Stimulated activated CD4-positive, alpha-beta T cell treated with anti-CD3 and anti-CD28 coated beads, Interleukin-2, amount 100 ng/mL, for 48 hours (primary cell): ENCODE results near the gene EDC4.
"Not testable (repeated sequence)": the region's sequence is repeated elsewhere in the genome, so short reads cannot be mapped to it uniquely, and the experiment has no call there.

Source experiments
- DNase-seq, 2 donors: peaks; one replicate each; pipeline ENCODE4 v3.0.0-alpha.2; 2020

The EDC4 gene

GRCh38 chr16:67880584-67880983, 7.7 kb downstream of the EDC4 start:
- DNase-seq: no peak

- no peak for DNase-seq
Measured at GRCh38 chr16:67881621-67882161, 8.8 kb downstream of the EDC4 start.

DNA sequence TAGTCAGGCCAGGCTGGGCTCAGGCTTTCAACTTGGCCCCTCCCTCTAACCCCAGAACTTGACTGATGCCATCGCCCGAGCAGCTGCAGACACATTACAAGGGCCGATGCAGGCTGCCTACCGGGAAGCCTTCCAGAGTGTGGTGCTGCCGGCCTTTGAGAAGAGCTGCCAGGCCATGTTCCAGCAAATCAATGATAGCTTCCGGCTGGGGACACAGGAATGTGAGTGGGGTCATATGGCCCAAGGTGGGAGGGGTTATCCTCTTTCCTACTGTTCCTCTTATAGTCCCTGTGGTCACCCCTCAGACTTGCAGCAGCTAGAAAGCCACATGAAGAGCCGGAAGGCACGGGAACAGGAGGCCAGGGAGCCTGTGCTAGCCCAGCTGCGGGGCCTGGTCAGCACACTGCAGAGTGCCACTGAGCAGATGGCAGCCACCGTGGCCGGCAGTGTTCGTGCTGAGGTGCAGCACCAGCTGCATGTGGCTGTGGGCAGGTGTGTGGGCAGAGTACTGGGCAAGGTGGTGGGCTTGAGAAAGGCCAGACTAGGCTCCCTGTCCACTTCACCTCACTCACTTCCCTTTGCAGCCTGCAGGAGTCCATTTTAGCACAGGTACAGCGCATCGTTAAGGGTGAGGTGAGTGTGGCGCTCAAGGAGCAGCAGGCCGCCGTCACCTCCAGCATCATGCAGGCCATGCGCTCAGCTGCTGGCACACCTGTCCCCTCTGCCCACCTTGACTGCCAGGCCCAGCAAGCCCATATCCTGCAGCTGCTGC, 9.7 kb downstream of the EDC4 start:
- DNase-seq: no peak

DNA sequence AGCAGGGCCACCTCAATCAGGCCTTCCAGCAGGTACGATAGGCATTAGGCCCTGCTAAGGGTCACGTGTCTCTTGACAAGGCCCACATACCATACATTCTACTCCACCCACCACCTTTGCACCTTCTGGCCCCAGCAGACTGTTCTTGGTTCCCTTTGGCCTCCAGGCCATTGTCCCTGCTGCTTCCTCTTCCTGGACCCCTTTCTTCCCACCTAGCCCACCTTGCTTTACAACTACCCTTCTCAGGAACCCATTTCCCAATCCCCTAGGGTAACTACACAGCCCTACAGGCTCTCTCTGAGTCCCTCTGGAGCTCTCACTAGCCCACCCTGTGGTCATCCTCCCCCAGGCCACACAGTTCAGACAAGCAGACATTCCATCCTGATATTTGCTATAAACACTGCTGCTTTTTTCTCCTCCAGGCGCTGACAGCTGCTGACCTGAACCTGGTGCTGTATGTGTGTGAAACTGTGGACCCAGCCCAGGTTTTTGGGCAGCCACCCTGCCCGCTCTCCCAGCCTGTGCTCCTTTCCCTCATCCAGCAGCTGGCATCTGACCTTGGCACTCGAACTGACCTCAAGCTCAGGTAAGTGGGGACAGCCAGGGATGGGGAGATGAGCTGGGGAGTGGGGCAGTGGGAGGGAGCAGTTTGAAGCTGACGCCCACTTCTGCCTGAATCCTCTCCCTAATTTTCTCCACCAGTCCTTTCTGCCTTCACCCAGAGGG, 10.5 kb downstream of the EDC4 start:
- DNase-seq: no peak

DNA sequence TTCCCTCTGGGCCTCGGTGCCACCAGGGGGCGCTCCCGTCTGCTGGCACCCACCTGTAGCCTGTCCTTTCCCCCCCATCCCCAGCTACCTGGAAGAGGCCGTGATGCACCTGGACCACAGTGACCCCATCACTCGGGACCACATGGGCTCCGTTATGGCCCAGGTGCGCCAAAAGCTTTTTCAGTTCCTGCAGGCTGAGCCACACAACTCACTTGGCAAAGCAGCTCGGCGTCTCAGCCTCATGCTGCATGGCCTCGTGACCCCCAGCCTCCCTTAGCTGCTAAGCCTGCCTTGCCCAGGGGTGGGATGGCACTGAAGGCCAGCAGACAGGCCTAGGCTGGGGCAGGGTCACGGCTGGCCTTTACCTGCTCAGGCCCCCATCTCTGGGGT, 11.0 kb downstream of the EDC4 start:
- DNase-seq: peak; percentile 65 to 75

GRCh38 chr16:67884684-67885083, 11.8 kb downstream of the EDC4 start, which contains the start of gene NRN1L:
NRN1L (plus strand) TSS chr16:67884885; CDS start chr16:67884904, 19 bp downstream.
- DNase-seq: no peak

GRCh38 chr16:67885545-67885944, 12.7 kb downstream of the EDC4 start:
- DNase-seq: no peak

DNA sequence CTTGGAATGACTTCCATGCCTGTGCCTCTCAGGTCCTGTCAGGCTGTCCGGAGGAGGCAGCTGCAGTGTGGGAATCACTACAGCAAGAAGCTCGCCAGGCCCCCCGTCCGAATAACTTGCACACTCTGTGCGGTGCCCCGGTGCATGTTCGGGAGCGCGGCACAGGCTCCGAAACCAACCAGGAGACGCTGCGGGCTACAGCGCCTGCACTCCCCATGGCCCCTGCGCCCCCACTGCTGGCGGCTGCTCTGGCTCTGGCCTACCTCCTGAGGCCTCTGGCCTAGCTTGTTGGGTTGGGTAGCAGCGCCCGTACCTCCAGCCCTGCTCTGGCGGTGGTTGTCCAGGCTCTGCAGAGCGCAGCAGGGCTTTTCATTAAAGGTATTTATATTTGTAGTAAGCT, 13.1 kb downstream of the EDC4 start:
- DNase-seq: no peak

GRCh38 chr16:67886387-67886786, 13.5 kb downstream of the EDC4 start:
- no peak for DNase-seq

GRCh38 chr16:67888331-67888730, 15.5 kb downstream of the EDC4 start:
- no peak for DNase-seq

DNA sequence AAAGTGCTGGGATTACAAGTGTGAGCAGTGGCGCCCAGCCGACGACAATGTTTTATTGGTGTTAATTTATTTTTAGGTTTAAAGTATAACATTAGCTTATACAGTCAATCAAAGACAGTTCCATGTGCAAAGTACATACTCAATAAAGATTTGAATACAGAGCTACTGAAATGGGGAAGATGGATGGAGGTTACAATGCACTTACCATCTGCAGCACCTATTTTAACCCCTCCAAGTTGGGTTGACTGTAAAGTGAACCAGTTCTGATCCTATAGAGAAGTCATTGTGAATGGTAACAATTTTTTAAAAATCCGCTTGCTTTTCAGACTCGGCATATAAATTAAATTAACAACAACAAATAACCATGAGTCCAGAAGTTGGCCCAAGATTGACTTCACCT, 19.5 kb downstream of the EDC4 start:
- DNase-seq: no peak

GRCh38 chr16:67892899-67893742, 20.3 kb downstream of the EDC4 start, which contains the start of gene PSKH1:
PSKH1 (plus strand) TSS chr16:67893254; CDS start chr16:67908750, 15,496 bp downstream.
- peak; percentile 91 to 95 for DNase-seq

DNA sequence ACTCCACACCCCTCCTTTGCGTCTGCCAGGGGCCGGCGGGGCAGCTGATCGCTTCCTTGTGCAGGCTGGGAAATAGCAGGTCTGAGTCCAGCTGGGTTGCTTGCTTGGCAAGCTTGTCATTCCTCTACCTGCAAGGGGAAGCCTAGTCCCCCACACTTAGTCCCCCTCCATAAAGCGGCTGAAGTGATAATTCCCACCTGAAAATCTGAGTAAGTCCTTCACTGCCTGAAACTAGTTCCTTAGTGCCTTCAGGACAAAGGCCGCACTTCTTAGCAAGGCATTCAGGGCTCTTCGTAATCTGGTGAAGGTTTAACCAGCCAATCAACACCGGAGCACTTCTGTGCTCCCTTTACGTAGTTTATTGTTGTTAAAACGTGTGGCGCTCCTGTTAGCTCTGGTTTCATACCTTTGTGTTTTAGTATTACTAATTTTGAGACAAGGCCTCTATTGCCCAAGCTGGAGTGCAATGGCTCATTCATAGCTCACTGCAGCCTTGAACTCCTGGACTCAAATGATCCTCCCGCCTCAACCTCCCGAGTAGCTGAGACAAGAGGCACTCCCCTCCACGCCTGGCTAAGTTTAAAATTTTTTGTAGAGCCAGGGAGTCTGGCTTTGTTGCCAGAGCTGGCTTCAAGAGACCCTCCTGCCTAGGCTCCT, 21.0 kb downstream of the EDC4 start:
- no peak for DNase-seq

GRCh38 chr16:67897231-67897630, 24.4 kb downstream of the EDC4 start:
- no peak for DNase-seq

- DNase-seq: no peak
Measured at GRCh38 chr16:67901734-67902133, 28.9 kb downstream of the EDC4 start.

DNA sequence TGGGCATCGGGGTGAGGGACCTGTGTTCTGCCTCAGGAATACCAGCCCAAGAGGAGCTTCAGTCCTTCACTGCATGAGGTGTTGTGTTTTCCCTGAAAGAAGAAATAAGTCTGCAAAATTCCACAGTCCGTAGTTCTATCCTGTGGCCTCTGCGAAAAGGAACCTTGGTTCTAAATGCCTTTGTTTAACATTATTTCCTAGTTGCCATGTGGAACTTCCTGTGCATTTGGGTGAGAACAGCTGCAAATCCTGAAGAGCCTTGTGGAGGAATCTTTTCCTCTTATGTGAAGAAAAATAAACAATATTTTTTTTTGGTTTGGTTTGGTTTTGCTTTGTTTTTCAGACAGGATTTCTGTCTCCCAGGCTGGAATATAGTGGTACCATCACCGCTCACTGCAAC, 30.0 kb downstream of the EDC4 start:
- DNase-seq: no peak

- no peak for DNase-seq
Measured at GRCh38 chr16:67907397-67908180, 34.7 kb downstream of the EDC4 start.

DNA sequence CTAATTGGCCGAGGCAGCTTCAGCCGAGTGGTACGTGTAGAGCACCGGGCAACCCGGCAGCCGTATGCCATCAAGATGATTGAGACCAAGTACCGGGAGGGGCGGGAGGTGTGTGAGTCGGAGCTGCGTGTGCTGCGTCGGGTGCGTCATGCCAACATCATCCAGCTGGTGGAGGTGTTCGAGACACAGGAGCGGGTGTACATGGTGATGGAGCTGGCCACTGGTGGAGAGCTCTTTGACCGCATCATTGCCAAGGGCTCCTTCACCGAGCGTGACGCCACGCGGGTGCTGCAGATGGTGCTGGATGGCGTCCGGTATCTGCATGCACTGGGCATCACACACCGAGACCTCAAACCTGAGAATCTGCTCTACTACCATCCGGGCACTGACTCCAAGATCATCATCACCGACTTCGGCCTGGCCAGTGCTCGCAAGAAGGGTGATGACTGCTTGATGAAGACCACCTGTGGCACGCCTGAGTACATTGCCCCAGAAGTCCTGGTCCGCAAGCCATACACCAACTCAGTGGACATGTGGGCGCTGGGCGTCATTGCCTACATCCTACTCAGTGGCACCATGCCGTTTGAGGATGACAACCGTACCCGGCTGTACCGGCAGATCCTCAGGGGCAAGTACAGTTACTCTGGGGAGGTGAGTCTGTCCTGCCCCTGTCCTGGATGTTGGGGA, 36.3 kb downstream of the EDC4 start:
- DNase-seq: no peak

DNA sequence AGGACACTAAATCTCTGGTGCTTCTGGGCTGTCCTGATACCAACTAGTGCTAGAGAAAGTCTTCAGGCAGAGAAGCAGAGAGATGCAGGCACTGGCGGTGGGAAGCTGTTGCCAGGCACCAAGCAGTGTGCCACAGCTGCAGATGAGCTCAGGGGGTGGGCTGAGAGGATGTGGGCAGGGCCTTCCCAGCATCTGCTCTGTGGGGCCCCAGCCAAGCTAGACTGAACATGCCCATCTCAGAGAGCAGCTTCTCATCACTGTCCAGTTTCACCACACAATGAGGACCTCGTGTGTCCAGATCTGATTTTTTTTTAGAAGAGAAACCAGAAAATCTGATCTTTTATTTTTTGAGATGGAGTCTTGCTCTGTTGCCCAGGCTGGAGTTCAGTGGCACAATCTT, 37.3 kb downstream of the EDC4 start:
- DNase-seq: no peak

- DNase-seq: no peak
Measured at GRCh38 chr16:67914758-67915495, 42.1 kb downstream of the EDC4 start.

GRCh38 chr16:67915496-67915769, 42.6 kb downstream of the EDC4 start:
- not testable (repeated sequence) for DNase-seq
